ENCODE measurements around the gene ACVRL1. TPM values are rescaled to one million over a fixed set of nuclear protein-coding genes. Genes with fewer than 3 reads are reported as not detected.

ACVRL1 gene
- total RNA-seq, 1 donor from 2014 or later, result not detected

DNA sequence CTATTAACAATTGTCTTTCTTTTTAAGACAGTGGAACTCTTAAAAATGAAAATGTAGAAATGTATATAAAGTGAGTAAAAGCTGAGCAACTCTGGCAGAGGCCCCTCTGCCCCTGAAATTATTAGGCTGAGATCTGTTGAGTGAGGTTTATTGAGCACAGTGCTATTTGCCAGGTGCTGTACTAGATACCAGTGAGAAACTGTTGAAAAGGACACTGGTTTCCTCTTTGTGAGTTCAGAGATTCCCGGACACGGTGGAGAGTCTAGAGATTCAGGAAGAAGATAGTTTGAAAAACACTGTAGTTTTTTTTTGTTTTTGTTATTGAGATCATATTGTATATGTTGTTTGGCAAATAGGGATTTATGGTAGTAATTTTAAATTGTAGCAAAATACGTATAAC lies 55.4 kb downstream of the ACVRL1 start:
- H3K27ac Mint-ChIP-seq, result no peak overlapping the region
- intact Hi-C loops (cut with micrococcal nuclease), result no loop called here
- peaks cover 57% of the 10 kb centered on the region for H3K27me3 Mint-ChIP-seq (ENCODE audit: low read depth)
- no peaks in the 10 kb centered on the region for H3K36me3 Mint-ChIP-seq (ENCODE audit: low read depth)
- H3K9me3 Mint-ChIP-seq, result no peaks in the 10 kb centered on the region
- DNase-seq (ENCODE audit: low spot score), result no peak
- H3K4me3 Mint-ChIP-seq (ENCODE audit: low read depth), result no peak overlapping the region
- no peaks in the 10 kb centered on the region for H3K4me1 Mint-ChIP-seq (ENCODE audit: low read depth)

GRCh38 chr12:51963477-51963876 lies 56.2 kb downstream of the ACVRL1 start:
- DNase-seq (ENCODE audit: low spot score), result no peak
- Mint-ChIP-seq H3K36me3 (ENCODE audit: low read depth) (no peaks in the 10 kb centered on the region), H3K27me3 (ENCODE audit: low read depth) (peaks cover 60% of the 10 kb centered on the region), H3K9me3 (no peaks in the 10 kb centered on the region), H3K4me3 (ENCODE audit: low read depth) (no peak overlapping the region), H3K4me1 (ENCODE audit: low read depth) (no peaks in the 10 kb centered on the region), H3K27ac (no peak overlapping the region)
- intact Hi-C loops (cut with micrococcal nuclease), result no loop called here

- peaks cover 44% of the 10 kb centered on the region for H3K4me1 Mint-ChIP-seq (ENCODE audit: low read depth)
- H3K4me3 Mint-ChIP-seq (ENCODE audit: low read depth), result no peak overlapping the region
- no peaks in the 10 kb centered on the region for H3K9me3 Mint-ChIP-seq
- no peak overlapping the region for H3K27ac Mint-ChIP-seq
- peaks cover 49% of the 10 kb centered on the region for H3K27me3 Mint-ChIP-seq (ENCODE audit: low read depth)
- H3K36me3 Mint-ChIP-seq (ENCODE audit: low read depth), result no peaks in the 10 kb centered on the region
- no peak for DNase-seq (ENCODE audit: low spot score)
- intact Hi-C loops (cut with micrococcal nuclease), result loop anchor here (5.0 kb wide), 2 partner anchors 53 to 142 kb away; no protein-coding TSS in a partner anchor
Measured at GRCh38 chr12:51969643-51970042, 62.3 kb downstream of the ACVRL1 start.

GRCh38 chr12:51970904-51971646 lies 63.8 kb downstream of the ACVRL1 start:
- Mint-ChIP-seq H3K27ac (peak overlapping the region; percentile 38), H3K4me3 (ENCODE audit: low read depth) (peak overlapping the region; percentile 55), H3K4me1 (ENCODE audit: low read depth) (peaks cover 57% of the 10 kb centered on the region), H3K27me3 (ENCODE audit: low read depth) (peaks cover 43% of the 10 kb centered on the region), H3K36me3 (ENCODE audit: low read depth) (no peaks in the 10 kb centered on the region), H3K9me3 (no peaks in the 10 kb centered on the region)
- DNase-seq (ENCODE audit: low spot score), result peak; percentile 44
- intact Hi-C loops (cut with micrococcal nuclease), result loop anchor here (1.0 to 5.0 kb wide), 3 partner anchors 20 to 144 kb away; partner anchors contain the start of gene ACVR1B

- Mint-ChIP-seq H3K27ac (peak overlapping the region; percentile 59), H3K9me3 (no peaks in the 10 kb centered on the region), H3K4me3 (ENCODE audit: low read depth) (peak overlapping the region; percentile 70), H3K27me3 (ENCODE audit: low read depth) (peaks cover 47% of the 10 kb centered on the region), H3K36me3 (ENCODE audit: low read depth) (peaks cover 6% of the 10 kb centered on the region), H3K4me1 (ENCODE audit: low read depth) (peaks cover 65% of the 10 kb centered on the region)
- intact Hi-C loops (cut with micrococcal nuclease), result loop anchor here (1.0 to 5.0 kb wide), 5 partner anchors 21 to 603 kb away; partner anchors contain the start of gene ACVR1B
- no peak for DNase-seq (ENCODE audit: low spot score)
Measured at GRCh38 chr12:51971679-51972421, 64.5 kb downstream of the ACVRL1 start.

- H3K27me3 Mint-ChIP-seq (ENCODE audit: low read depth), result peaks cover 49% of the 10 kb centered on the region
- peak overlapping the region; percentile 3 for H3K4me3 Mint-ChIP-seq (ENCODE audit: low read depth)
- intact Hi-C loops (cut with micrococcal nuclease), result loop anchor here (1.0 to 5.0 kb wide), 4 partner anchors 46 to 603 kb away; no protein-coding TSS in a partner anchor
- peaks cover 7% of the 10 kb centered on the region for H3K36me3 Mint-ChIP-seq (ENCODE audit: low read depth)
- H3K9me3 Mint-ChIP-seq, result no peaks in the 10 kb centered on the region
- H3K27ac Mint-ChIP-seq, result no peak overlapping the region
- DNase-seq (ENCODE audit: low spot score), result no peak
- H3K4me1 Mint-ChIP-seq (ENCODE audit: low read depth), result peaks cover 67% of the 10 kb centered on the region
Measured at GRCh38 chr12:51972422-51972812, 65.1 kb downstream of the ACVRL1 start.

DNA sequence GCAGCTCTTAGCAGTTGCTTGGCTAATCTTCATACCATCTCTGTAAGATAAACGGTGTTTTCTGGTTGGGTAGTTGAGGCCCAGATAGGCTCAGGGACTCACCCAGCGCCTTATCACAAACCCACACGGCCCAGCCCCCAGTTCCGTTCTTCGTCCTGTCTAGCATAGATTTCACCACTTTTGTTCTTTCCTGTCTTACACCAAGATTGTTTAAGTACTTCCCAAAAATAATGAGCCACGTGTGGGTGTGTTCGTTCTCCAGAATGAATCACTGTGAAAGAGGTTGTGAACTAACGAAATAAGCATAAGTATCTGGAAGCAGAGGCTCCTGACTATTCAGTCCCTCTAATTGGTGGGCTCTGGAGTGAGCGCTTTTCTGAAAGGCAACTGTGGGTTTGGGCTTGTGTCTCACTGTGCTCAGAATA lies 65.6 kb downstream of the ACVRL1 start:
- Mint-ChIP-seq H3K27me3 (ENCODE audit: low read depth) (peaks cover 48% of the 10 kb centered on the region), H3K36me3 (ENCODE audit: low read depth) (peaks cover 7% of the 10 kb centered on the region), H3K4me3 (ENCODE audit: low read depth) (peak overlapping the region; percentile 19), H3K4me1 (ENCODE audit: low read depth) (peaks cover 67% of the 10 kb centered on the region), H3K9me3 (no peaks in the 10 kb centered on the region), H3K27ac (peak overlapping the region; percentile 37)
- peak; percentile 52 for DNase-seq (ENCODE audit: low spot score)
- intact Hi-C loops (cut with micrococcal nuclease), result loop anchor here (1.0 to 5.0 kb wide), 4 partner anchors 46 to 604 kb away; no protein-coding TSS in a partner anchor

Other genes starting within 250 kb of the ACVRL1 start
- gene FIGNL2, start 58.8 kb upstream of the ACVRL1 start, total RNA-seq, result 0.30 TPM in 2 replicates
- gene ANKRD33, start 19.4 kb upstream of the ACVRL1 start, total RNA-seq, result not detected in 2 replicates
- gene ACVR1B, start 44.2 kb downstream of the ACVRL1 start, total RNA-seq, result 2.4 and 2.5 TPM in 2 replicates
- 6.0 and 6.1 TPM in 2 replicates for gene TAMALIN, start 99.4 kb downstream of the ACVRL1 start, total RNA-seq
- 134 and 139 TPM in 2 replicates for gene NR4A1, start 143.9 kb downstream of the ACVRL1 start, total RNA-seq
- gene ATG101, start 162.5 kb downstream of the ACVRL1 start, total RNA-seq, result 44.6 and 45.9 TPM in 2 replicates
- gene SMIM41, start 172.2 kb downstream of the ACVRL1 start, total RNA-seq, result 0.14 and 0.16 TPM in 2 replicates